ENCODE data around the gene DNAJC10.
"Not testable (repeated sequence)": the region's sequence is repeated elsewhere in the genome, so short reads cannot be mapped to it uniquely, and the experiment has no call there.

GRCh38 chr2:182745894-182746293, 29.8 kb downstream of the DNAJC10 start:
- not testable (repeated sequence) for TF ChIP-seq CTCF (conservative IDR thresholded peaks at IDR 0.05); EZH2 (IDR thresholded peaks at IDR 0.05; ENCODE audit: low read depth)
